Stimulated activated naive CD8-positive, alpha-beta T cell treated with anti-CD3 and anti-CD28 coated beads, Interleukin-15, amount 100 ng/mL, for 72 hours (primary cell): ENCODE measurements around the gene ADAMTS19.
A peak's percentile ranks its signal among the peaks of the same experiment; 100 is the strongest.
"Not testable (repeated sequence)": the region's sequence is repeated elsewhere in the genome, so short reads cannot be mapped to it uniquely, and the experiment has no call there.

Experiments
- ATAC-seq: fragments of 150-1000 bp; cut with Tn5 transposase; 2 replicates; pipeline ENCODE4 v1.10.0; 2021; ENCODE audit warnings: mild to moderate bottlenecking, moderate library complexity
- DNase-seq, 2 donors: peaks; one replicate each; pipeline ENCODE4 v3.0.0; 2021 to 2022
- H3K27ac Mint-ChIP-seq, 2 donors: one replicate each; pipeline ENCODE4 v1.8.0; 2022; ENCODE audit warnings: mild to moderate bottlenecking in 2 of 2, mixed read lengths in 2 of 2, moderate library complexity in 2 of 2
- H3K27me3 Mint-ChIP-seq: one replicate; pipeline ENCODE4 v1.8.0; 2022; ENCODE audit warnings: mixed read lengths
- H3K4me1 Mint-ChIP-seq: one replicate; pipeline ENCODE4 v1.8.0; 2022; ENCODE audit warnings: mild to moderate bottlenecking, mixed read lengths
- H3K4me3 Mint-ChIP-seq, 2 donors: one replicate each; pipeline ENCODE4 v1.8.0; 2022; ENCODE audit warnings: mild to moderate bottlenecking in 2 of 2, mixed read lengths in 2 of 2, moderate library complexity in 1 of 2
- H3K9me3 Mint-ChIP-seq, 2 donors: one replicate each; pipeline ENCODE4 v1.8.0; 2022; ENCODE audit warnings: mixed read lengths in 2 of 2

ADAMTS19 gene

GRCh38 chr5:129616517-129616916 is 156.4 kb downstream of the ADAMTS19 start:
- no peaks in the 10 kb centered on the region for H3K9me3 Mint-ChIP-seq
- no peak overlapping the region for H3K4me3 Mint-ChIP-seq
- no peak for DNase-seq
- ATAC-seq = no peak
- H3K27ac Mint-ChIP-seq = no peak overlapping the region
- no peaks in the 10 kb centered on the region for H3K27me3 Mint-ChIP-seq
- no peaks in the 10 kb centered on the region for H3K4me1 Mint-ChIP-seq

- no peak for ATAC-seq
- Mint-ChIP-seq H3K4me3 (no peak overlapping the region), H3K9me3 (no peaks in the 10 kb centered on the region), H3K4me1 (no peaks in the 10 kb centered on the region), H3K27me3 (no peaks in the 10 kb centered on the region), H3K27ac (no peak overlapping the region)
- DNase-seq = no peak
Observed at GRCh38 chr5:129617206-129617605, 157.1 kb downstream of the ADAMTS19 start.

GRCh38 chr5:129619782-129620181 is 159.7 kb downstream of the ADAMTS19 start:
- no peak for ATAC-seq

GRCh38 chr5:129622531-129622930 is 162.4 kb downstream of the ADAMTS19 start:
- H3K4me3 Mint-ChIP-seq = no peak overlapping the region
- H3K27me3 Mint-ChIP-seq = no peaks in the 10 kb centered on the region
- ATAC-seq (no peak), DNase-seq (no peak)
- no peak overlapping the region for H3K27ac Mint-ChIP-seq
- H3K9me3 Mint-ChIP-seq = peaks cover 8 to 9% of the 10 kb centered on the region in 2 donors
- no peaks in the 10 kb centered on the region for H3K4me1 Mint-ChIP-seq

More at GRCh38 chr5:129619782-129620181, 159.7 kb downstream of the ADAMTS19 start:
- no peak overlapping the region for H3K27ac Mint-ChIP-seq
- H3K27me3 Mint-ChIP-seq = no peaks in the 10 kb centered on the region
- no peaks in the 10 kb centered on the region for H3K4me1 Mint-ChIP-seq
- H3K4me3 Mint-ChIP-seq = no peak overlapping the region
- H3K9me3 Mint-ChIP-seq = peaks cover 0 to 8% of the 10 kb centered on the region in 2 donors
- no peak for DNase-seq

- no peak overlapping the region for H3K27ac Mint-ChIP-seq
- H3K4me3 Mint-ChIP-seq = no peak overlapping the region
- peaks cover 7 to 12% of the 10 kb centered on the region in 2 donors for H3K9me3 Mint-ChIP-seq
- DNase-seq = no peak
- H3K27me3 Mint-ChIP-seq = no peaks in the 10 kb centered on the region
- ATAC-seq = no peak
- H3K4me1 Mint-ChIP-seq = no peaks in the 10 kb centered on the region
Observed at GRCh38 chr5:129629575-129629974, 169.5 kb downstream of the ADAMTS19 start.

- no peak overlapping the region for H3K27ac Mint-ChIP-seq
- ATAC-seq = no peak
- no peaks in the 10 kb centered on the region for H3K4me1 Mint-ChIP-seq
- no peak for DNase-seq
- H3K4me3 Mint-ChIP-seq = no peak overlapping the region
- no peaks in the 10 kb centered on the region for H3K27me3 Mint-ChIP-seq
- H3K9me3 Mint-ChIP-seq = peaks cover 12% of the 10 kb centered on the region in 2 donors
Observed at GRCh38 chr5:129630101-129630500, 170.0 kb downstream of the ADAMTS19 start.

GRCh38 chr5:129631961-129632360 is 171.9 kb downstream of the ADAMTS19 start:
- no peaks in the 10 kb centered on the region for H3K4me1 Mint-ChIP-seq
- ATAC-seq (no peak), DNase-seq (no peak)
- peaks cover 9 to 12% of the 10 kb centered on the region in 2 donors for H3K9me3 Mint-ChIP-seq
- H3K4me3 Mint-ChIP-seq = no peak overlapping the region
- H3K27ac Mint-ChIP-seq = no peak overlapping the region
- H3K27me3 Mint-ChIP-seq = no peaks in the 10 kb centered on the region

GRCh38 chr5:129637501-129637900 is 177.4 kb downstream of the ADAMTS19 start:
- H3K9me3 Mint-ChIP-seq = peaks cover 0 to 12% of the 10 kb centered on the region in 2 donors
- not testable (repeated sequence) for H3K4me3 Mint-ChIP-seq, H3K4me1 Mint-ChIP-seq, H3K27ac Mint-ChIP-seq, DNase-seq, H3K27me3 Mint-ChIP-seq, ATAC-seq

- Mint-ChIP-seq H3K27ac (no peak overlapping the region), H3K4me1 (no peaks in the 10 kb centered on the region), H3K27me3 (no peaks in the 10 kb centered on the region), H3K4me3 (no peak overlapping the region), H3K9me3 (peaks cover 0 to 7% of the 10 kb centered on the region in 2 donors)
- DNase-seq = no peak
- no peak for ATAC-seq
Observed at GRCh38 chr5:129639331-129639730, 179.2 kb downstream of the ADAMTS19 start.

GRCh38 chr5:129652349-129653056 is 192.4 kb downstream of the ADAMTS19 start:
- Mint-ChIP-seq H3K4me3 (no peak overlapping the region), H3K9me3 (no peaks in the 10 kb centered on the region), H3K27ac (no peak overlapping the region), H3K27me3 (no peaks in the 10 kb centered on the region), H3K4me1 (no peaks in the 10 kb centered on the region)
- ATAC-seq = no peak
- DNase-seq = no peak

- Mint-ChIP-seq H3K4me1 (no peaks in the 10 kb centered on the region), H3K27me3 (no peaks in the 10 kb centered on the region), H3K9me3 (no peaks in the 10 kb centered on the region), H3K4me3 (no peak overlapping the region), H3K27ac (no peak overlapping the region)
- ATAC-seq = no peak
- no peak for DNase-seq
Observed at GRCh38 chr5:129653057-129653375, 192.9 kb downstream of the ADAMTS19 start.

- no peak overlapping the region for H3K27ac Mint-ChIP-seq
- ATAC-seq (no peak), DNase-seq (no peak)
- no peaks in the 10 kb centered on the region for H3K9me3 Mint-ChIP-seq
- no peak overlapping the region for H3K4me3 Mint-ChIP-seq
- no peaks in the 10 kb centered on the region for H3K27me3 Mint-ChIP-seq
- no peaks in the 10 kb centered on the region for H3K4me1 Mint-ChIP-seq
Observed at GRCh38 chr5:129653442-129653841, 193.3 kb downstream of the ADAMTS19 start.

- no peak for DNase-seq
- H3K9me3 Mint-ChIP-seq = no peaks in the 10 kb centered on the region
- no peaks in the 10 kb centered on the region for H3K4me1 Mint-ChIP-seq
- H3K27ac Mint-ChIP-seq = no peak overlapping the region
- ATAC-seq = no peak
- no peak overlapping the region for H3K4me3 Mint-ChIP-seq
- H3K27me3 Mint-ChIP-seq = peaks cover 7% of the 10 kb centered on the region
Observed at GRCh38 chr5:129656952-129657351, 196.9 kb downstream of the ADAMTS19 start.

- Mint-ChIP-seq H3K27me3 (peaks cover 14% of the 10 kb centered on the region), H3K27ac (no peak overlapping the region), H3K4me1 (no peaks in the 10 kb centered on the region), H3K4me3 (no peak overlapping the region), H3K9me3 (no peaks in the 10 kb centered on the region)
- no peak for ATAC-seq
- DNase-seq = no peak
Observed at GRCh38 chr5:129658801-129659200, 198.7 kb downstream of the ADAMTS19 start.

GRCh38 chr5:129661366-129662035 is 201.4 kb downstream of the ADAMTS19 start:
- H3K9me3 Mint-ChIP-seq = no peaks in the 10 kb centered on the region
- ATAC-seq (no peak), DNase-seq (no peak)
- H3K4me3 Mint-ChIP-seq = no peak overlapping the region
- no peaks in the 10 kb centered on the region for H3K4me1 Mint-ChIP-seq
- H3K27ac Mint-ChIP-seq = no peak overlapping the region
- H3K27me3 Mint-ChIP-seq = peaks cover 14% of the 10 kb centered on the region

- ATAC-seq (no peak), DNase-seq (peak; percentile 4 to 14)
- peaks cover 5 to 8% of the 10 kb centered on the region in 2 donors for H3K9me3 Mint-ChIP-seq
Observed at GRCh38 chr5:129664336-129664937, 204.3 kb downstream of the ADAMTS19 start.

More at GRCh38 chr5:129664336-129664937, 204.3 kb downstream of the ADAMTS19 start:
- H3K27me3 Mint-ChIP-seq = peaks cover 14% of the 10 kb centered on the region
- no peaks in the 10 kb centered on the region for H3K4me1 Mint-ChIP-seq
- no peak overlapping the region for H3K27ac Mint-ChIP-seq
- no peak overlapping the region for H3K4me3 Mint-ChIP-seq
